ENCODE results near the gene ANG. TPM values are rescaled to one million over a fixed set of nuclear protein-coding genes. Genes with fewer than 3 reads are reported as not detected.

ANG gene
- total RNA-seq, 1 experiment from 2014 or later, result 3.2 TPM

DNA sequence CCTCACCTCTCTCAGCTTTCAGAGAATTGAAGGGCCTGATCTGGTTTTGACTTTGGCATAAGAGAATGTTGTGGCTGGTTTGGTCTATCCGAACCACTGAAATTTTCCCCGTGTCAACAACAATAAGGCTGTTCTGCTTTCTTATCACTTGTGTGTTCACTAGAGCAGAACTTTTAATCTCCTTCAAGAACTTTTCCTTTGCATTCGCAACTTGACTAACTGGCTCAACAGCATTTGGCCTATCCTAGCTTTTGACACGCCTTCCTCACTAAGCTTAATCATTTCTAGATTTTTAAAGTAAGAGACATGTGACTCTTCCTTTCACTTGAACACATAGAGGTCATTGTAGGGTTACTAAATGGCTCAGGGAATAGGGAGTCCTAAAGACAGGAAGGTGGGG, 31.2 kb downstream of the ANG start:
- H3K4me3 Mint-ChIP-seq, result no peak overlapping the region
- H3K27ac ChIP-seq (ENCODE audit: insufficient read length, low read depth, low read length), result no peak overlapping the region
- H3K23ac ChIP-seq (ENCODE audit: insufficient read length, low read depth, low read length), result no peak overlapping the region
- H2AFZ ChIP-seq (ENCODE audit: low read length), result no peak overlapping the region
- no peak overlapping the region for H2BK12ac ChIP-seq (ENCODE audit: insufficient read length, low read depth, low read length)
- no peak overlapping the region for H4K91ac ChIP-seq (ENCODE audit: insufficient read length, low read depth, low read length)
- H4K5ac ChIP-seq (ENCODE audit: insufficient read length, low read depth, low read length), result no peak overlapping the region
- no peak overlapping the region for H3K56ac ChIP-seq (ENCODE audit: insufficient read length, low read depth, low read length)
- H2BK15ac ChIP-seq (ENCODE audit: low read depth, low read length), result no peak overlapping the region
- H3K27ac Mint-ChIP-seq, result no peak overlapping the region
- H2AK5ac ChIP-seq (ENCODE audit: insufficient read length, low read length), result no peak overlapping the region
- H3K79me2 ChIP-seq (ENCODE audit: insufficient read depth, low read length), result no peaks in the 10 kb centered on the region
- H4K8ac ChIP-seq (replicated peaks; ENCODE audit: insufficient read length, low read depth, low read length), result no peak overlapping the region
- H3K4me1 ChIP-seq (ENCODE audit: insufficient read depth, low read length), result no peaks in the 10 kb centered on the region
- H3K23me2 ChIP-seq (ENCODE audit: insufficient read length, low read depth, low read length, poor library complexity, severe bottlenecking), result no peaks in the 10 kb centered on the region
- H3K4me1 Mint-ChIP-seq, result peaks cover 0 to 3% of the 10 kb centered on the region in 2 experiments; a peak in 1 of 4 replicates
- no CpG with 5 or more reads among the region's 4 CpGs for WGBS (ENCODE audit: extremely low coverage, insufficient read length, low lambda C conversion rate)
- peaks cover 0 to 3% (median 0%) of the 10 kb centered on the region in 3 experiments; a peak in 2 of 7 replicates for H3K36me3 Mint-ChIP-seq (ENCODE audit: insufficient read depth in 1 of 3, low read depth in 3 of 3)
- peaks cover 17% of the 10 kb centered on the region for H3K27me3 Mint-ChIP-seq (ENCODE audit: low read depth)
- no peaks in the 10 kb centered on the region for H3K9me3 ChIP-seq (ENCODE audit: control insufficient read depth, low read depth, low read length)
- H3T11ph ChIP-seq (ENCODE audit: low read length), result no peak overlapping the region
- TF ChIP-seq CTCF (conservative IDR thresholded peaks at IDR 0.05), result no peak
- no peak overlapping the region for H3K18ac ChIP-seq (ENCODE audit: insufficient read length, low read depth, low read length)
- H3K27me3 ChIP-seq (ENCODE audit: insufficient read depth, low read length), result no peaks in the 10 kb centered on the region
- H2BK5ac ChIP-seq (ENCODE audit: insufficient read length, low read length), result no peak overlapping the region
- no peak for DNase-seq
- no peak overlapping the region for H3K9ac ChIP-seq (ENCODE audit: extremely low read depth, insufficient read length, low read length)
- no peak overlapping the region for H3K4ac ChIP-seq (ENCODE audit: low read depth, low read length)
- H2BK20ac ChIP-seq (ENCODE audit: low read depth, low read length, poor library complexity, severe bottlenecking), result no peak overlapping the region
- H2BK120ac ChIP-seq (ENCODE audit: low read depth, low read length, poor library complexity, severe bottlenecking), result no peak overlapping the region
- H3K9me3 Mint-ChIP-seq, result peaks cover 0 to 4% of the 10 kb centered on the region in 2 experiments; a peak in 2 of 5 replicates
- no peak overlapping the region for H3K4me2 ChIP-seq (ENCODE audit: insufficient read depth, insufficient read length, low read length)
- no peaks in the 10 kb centered on the region for H4K20me1 ChIP-seq (ENCODE audit: control insufficient read depth, insufficient read depth, insufficient read length)
- H3K79me1 ChIP-seq (ENCODE audit: insufficient read depth, low read depth, low read length, poor library complexity, severe bottlenecking), result no peaks in the 10 kb centered on the region
- no peak overlapping the region for H3K14ac ChIP-seq (ENCODE audit: insufficient read depth, low read length)

Measured in H9 (cell line).